GM18526 (cell line): ENCODE data around the gene OR2F1.

Experiments used
- POLR2A ChIP-seq: IDR thresholded peaks from 3 replicates; pipeline ENCODE4 v1.6.1; 2011; ENCODE audit not compliant: insufficient read length; ENCODE audit errors: extremely low read depth

OR2F1 gene, protein sequence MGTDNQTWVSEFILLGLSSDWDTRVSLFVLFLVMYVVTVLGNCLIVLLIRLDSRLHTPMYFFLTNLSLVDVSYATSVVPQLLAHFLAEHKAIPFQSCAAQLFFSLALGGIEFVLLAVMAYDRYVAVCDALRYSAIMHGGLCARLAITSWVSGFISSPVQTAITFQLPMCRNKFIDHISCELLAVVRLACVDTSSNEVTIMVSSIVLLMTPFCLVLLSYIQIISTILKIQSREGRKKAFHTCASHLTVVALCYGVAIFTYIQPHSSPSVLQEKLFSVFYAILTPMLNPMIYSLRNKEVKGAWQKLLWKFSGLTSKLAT

DNA sequence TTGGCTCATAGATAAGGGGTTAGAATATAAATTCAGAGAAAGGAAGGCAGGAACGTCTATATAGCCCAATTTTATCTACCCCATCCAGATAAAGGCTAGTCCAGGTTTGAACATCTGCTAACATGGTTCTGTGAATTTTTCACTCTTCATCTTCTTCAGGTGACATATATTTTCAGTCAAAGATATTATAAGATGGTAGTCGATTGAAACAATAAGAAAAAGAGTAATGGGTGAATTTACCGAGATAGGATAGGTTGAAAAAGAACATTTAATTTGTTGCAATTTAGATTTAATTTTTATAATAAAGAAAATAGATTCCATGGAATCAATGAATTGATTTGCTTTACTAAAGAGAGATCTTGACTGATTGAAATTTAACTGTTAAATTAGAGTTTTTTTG lies at the start of gene OR2F1:
Gene OR2F1 (plus strand): TSS at position 301 of the 400 bp plus-strand sequence. CDS start 5,127 bp downstream, outside the sequence.
- TF ChIP-seq POLR2A: no peak

DNA sequence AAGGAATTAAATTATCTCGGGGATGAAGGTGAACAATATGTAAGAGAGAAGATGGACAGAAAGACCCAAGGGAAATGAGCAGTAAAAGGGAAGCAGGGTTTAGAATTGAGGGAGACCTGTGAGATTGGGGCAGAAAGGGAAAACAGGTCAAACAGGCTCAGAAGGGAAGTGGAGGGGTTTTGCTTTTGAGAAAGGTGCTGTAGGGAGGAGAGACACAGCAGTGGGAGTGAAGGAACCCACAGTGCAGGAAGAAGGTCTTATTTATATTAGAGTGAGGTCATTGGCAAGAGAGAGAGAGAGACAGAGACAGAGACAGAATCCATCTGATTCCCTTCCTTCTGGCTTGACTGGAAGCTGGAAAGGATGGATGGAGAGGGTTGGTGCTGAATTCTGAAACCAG lies 49.1 kb upstream of the OR2F1 start:
- no peak for TF ChIP-seq POLR2A

DNA sequence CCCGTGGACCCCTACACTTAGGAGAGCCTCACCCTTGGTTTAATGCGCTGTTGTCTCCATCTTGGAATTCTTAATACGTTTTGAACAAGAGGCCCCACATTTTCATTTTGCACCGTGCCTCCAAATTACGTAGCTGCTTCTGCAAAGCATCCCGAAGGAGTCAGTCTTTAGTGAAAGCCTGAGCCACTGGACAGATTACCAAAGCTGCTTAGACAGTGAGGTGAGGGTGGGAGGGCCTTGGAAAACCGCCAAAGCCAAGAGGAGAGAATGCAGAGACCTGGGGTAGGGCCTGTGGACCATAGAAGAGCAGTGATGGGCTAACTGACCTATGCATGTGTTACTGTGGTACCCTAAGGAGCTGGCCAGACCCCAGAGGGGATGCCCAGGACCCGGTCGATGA lies 48.5 kb upstream of the OR2F1 start:
- no peak for TF ChIP-seq POLR2A

DNA sequence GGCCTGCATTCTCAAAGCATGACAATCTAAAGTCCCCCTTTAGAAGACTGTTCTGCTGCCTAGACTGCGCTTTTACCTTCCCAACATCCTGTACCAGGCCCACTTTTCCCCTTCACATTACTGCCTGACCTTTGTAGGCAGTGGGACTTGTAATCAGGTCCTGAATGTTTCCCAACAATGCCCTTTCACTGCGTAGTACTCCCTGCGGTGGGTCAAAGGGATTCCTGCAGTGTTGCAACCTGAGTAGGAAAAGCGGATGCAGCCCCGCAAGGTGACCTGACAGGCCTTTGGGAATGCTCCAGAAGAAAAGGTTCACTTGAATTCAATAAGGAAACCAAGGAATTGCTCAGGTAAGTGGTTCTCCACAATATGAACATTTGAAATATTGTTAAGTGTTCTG lies 47.7 kb upstream of the OR2F1 start:
- no peak for TF ChIP-seq POLR2A

DNA sequence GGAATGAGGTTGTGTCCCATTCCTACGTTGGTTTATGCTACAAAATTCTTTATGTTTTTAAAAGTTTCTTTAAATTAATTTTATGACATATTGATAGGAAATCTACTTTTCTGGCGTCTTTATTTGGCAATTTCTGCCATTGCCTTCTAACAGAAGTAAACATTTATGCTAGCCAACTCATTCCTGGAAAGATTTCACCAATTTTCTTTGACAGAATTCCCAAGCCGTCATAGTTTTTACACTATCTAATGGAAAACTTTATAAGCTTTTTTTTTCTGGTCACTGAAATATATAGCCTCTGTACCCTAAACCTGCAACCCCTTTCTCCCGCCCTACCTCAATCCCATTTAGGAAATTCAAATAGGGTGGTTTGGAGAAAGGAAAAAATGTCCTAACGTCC lies 46.5 kb upstream of the OR2F1 start:
- no peak for TF ChIP-seq POLR2A

DNA sequence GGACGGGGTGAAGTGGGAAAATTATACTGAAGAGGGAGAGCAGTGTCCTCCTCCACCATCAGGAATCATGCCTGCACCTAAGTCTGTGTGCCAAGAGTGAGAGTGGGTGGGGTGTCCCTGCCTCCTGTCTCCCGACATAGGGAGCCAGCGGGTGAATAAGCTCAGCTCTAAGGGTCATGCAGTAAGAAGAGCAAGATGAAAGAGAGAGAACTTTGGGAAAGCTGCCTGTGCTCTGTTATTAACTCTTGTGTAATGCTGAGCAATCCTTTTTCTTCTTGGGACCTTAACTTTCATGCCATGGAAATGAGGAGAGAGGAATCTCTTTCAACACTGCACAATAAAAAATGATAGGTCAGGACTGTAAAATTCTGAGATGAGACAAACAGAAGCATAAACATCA lies 44.8 kb upstream of the OR2F1 start:
- TF ChIP-seq POLR2A: no peak

DNA sequence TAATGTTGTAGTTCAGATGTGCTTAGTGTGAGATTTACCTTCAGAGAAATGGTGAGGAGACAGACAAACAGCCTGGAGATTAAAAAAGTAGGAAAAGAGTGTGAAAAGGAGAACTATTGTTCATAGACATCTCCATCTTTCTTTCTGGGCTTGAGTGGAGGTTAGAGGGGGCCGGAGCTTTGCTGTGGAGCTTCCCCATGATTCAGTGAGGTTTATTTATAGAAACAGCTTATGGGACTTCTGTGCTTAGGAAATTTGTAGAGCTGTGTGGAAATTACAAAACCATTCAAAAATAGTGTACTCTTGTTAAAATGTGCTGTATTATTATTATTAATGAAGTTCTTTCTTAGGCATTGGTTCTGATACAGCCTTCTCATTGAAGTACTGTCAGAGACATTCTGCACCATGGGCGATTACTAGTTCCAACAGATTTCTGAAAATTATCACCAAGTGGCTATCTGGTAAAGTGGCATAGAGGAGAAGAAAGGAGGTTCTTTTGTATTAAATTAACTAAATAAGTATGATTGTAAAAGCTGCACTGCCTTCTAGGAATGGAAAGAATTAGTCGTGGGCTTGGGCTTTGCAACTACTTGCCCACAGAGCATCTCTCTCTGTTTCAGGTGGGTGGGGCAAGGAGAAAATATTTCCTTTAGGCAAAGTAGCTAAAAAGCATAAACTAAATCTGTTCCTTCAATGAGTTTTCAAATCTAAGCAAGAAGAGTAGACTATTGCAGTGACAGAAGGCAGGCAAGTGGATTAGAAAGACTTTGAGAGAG lies 44.0 kb upstream of the OR2F1 start:
- TF ChIP-seq POLR2A: no peak

DNA sequence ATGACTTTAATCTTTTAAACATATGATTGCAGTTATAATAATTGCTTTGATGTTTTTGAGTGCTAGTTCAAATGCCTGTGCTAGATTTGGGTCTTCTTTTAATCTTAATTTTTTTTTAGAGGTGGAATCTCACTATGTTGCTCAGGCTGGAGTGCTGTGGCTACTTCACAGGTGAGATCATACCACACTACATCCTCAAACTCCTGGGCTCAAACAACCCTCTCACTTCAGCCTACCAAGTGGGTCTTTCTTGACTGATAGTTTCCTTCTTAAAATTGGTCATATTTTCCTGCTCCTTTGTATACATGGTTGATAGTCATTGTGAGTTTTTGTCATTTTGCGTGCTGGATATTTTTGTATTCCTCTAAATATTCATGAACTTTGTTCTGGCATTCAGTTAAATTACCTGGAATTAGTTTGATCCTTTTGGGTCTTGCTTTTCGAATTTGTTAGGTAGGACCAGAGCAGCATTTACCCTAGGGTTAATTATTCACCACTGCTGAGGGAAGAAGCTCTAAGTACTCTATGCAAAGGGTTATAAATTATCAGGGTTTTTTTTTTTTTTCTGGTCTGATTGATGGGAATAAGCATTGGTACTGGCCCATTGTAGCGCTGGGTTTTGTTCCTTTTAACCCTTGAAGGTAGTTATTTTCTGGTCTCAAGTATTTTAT lies 40.6 kb upstream of the OR2F1 start:
- TF ChIP-seq POLR2A: no peak

DNA sequence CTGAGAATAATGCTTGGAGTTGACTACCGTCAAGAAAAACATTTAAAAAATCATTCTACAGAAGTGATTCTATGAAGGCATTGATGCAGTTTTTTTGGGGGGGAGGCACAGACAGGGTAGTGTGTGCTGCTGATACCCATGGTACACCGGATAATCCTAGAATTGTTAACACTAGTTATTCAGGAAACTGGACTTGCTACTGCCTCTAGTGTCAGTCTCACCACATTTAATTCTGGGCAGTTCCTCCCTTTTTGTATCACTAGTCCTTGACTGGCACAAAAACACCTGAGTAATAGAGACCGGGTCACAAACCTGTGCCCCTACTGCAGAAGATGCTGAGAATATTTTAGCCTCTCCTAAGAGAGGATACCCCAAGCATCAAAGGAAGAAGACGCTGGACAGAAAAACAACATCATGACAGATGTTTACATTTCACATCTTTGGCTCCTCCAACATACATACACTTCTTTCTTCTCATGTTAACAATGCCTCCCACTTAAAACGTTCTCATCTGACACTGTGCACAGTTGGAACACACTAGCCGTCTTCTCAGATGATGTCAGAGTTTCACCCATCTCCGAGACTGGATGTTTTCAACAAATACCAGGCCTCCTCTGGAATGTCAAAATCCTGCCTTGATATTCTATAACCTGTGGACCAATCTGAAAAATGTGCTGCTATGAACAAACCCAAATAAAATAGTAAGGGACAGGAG lies 39.5 kb upstream of the OR2F1 start:
- TF ChIP-seq POLR2A: no peak

DNA sequence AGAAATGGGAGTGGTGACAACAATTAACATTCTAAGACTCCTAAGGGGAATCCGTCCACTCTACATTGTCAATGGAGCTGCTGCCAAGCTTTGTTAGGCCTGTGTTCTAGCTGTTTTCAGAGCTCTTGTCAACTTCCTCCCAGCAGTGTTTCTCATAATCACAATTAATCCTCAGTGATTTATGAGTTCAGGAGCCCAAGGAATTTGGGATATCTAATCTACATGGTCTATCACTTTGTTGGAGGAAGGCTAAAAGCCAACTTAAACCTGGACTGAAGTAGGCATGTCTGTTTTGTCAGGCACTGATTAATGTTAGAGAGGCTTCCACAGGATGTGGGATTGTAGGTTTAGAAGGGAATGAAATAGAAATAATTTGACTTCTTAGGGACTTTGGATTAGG lies 29.8 kb upstream of the OR2F1 start:
- no peak for TF ChIP-seq POLR2A

DNA sequence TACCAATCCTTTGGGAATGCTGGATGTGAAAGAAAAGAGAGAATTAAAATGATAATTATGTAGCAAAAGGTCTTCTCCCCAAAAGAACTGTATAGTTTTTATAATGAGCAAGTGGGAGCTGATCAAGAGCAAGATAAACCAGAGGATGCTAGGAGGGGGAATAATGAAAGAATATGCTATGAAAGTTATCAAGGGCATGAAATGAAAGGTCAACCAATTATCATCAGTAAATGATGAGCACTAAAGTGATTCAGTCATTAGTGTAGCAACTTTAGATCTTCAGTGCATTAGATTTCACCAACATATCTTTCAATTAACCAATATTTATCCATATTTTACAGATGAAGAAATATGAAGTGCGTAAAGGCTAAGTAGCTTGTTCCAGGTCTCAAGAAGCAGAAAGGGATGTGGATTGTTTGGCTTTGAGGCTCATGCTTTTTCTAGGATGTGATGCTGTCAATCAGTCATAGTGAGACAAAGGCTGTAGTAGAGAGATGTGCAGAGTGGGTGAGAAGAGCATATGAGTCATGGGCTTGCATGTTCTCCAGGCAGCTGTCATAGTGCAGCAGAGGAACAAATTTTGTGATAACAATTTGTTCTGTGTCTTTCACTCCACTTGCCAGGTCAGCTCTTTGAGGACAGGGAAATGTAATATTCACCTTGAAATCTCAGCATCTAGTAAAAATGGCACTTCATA lies 25.3 kb upstream of the OR2F1 start:
- TF ChIP-seq POLR2A: no peak

DNA sequence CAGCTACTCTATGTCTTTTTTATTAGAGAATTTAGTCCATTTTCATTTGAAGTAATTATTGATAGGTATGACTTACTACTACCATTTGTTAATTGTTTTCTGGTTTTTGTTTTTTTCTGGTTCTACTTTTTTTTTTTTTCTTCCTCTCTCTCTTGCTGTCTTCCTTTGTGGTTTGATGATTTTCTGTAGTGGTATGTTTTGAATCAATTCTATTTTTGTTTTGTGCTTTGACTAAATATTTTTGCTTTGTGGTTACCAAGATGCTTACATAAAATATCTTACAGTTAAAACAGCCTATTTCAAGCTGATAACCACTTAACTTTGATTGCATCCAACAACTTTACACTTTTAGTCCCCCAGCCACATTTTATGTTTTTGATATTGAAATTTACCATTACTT lies 22.9 kb upstream of the OR2F1 start:
- TF ChIP-seq POLR2A: no peak

DNA sequence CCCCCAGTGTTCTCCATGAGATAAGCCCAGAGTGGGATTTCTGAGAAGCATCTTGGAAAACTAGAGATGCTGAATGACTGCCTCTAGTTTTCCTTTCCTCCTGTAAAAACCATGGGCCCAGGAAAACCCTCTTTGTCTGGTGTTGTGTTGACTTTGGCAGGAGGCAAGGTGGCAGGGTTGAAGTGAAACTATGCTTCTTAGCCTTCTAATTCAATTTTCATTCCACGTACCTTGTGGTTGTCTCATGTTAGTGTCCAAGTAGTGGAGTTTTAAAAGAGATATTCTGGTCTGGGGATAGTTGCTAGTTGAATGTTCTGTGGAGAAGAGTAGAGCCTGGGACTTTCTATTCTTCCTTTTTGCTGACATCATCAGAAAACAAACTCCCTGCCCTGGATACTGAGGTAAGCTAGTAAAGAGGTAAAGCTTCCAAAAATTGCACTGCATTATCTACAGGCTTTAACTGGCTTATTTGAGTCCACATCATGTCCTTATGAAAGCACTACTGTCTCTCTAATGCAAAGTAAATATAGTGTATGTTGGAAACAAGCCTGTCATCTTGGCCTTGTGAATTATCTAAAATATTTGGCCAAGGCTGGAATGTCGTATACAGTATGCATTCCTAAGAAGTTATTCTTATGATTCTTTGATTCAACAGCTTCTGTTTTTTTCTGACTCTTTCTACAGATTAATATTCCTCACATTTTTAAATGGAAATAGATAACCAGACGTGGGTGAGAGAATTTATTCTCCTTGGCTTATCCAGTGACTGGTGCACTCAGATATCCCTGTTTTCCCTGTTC lies 19.9 kb upstream of the OR2F1 start, which contains the start of gene OR2F2:
Gene OR2F2 (plus strand): TSS at position 708 of the 800 bp plus-strand sequence. CDS start 0 bp downstream, at position 708.
- TF ChIP-seq POLR2A: no peak
